T-helper 2 cell treated with Interferon-gamma antibody and Interleukin-4, amounts not matched to agents 100 ng/mL and 5 ng/mL, for 36 hours (primary cell): Measurements from ENCODE around the gene SHTN1. TPM values are rescaled to one million over a fixed set of nuclear protein-coding genes. Genes with fewer than 3 reads are reported as not detected.

Experiments used
- intact Hi-C: fragments of 100-400 bp; cut with micrococcal nuclease; formaldehyde crosslinking; loops from one replicate; pipeline ENCODE4 v1.15.1; 2023
- total RNA-seq: library from RNA; stranded (reverse); gene quantifications from 2 replicates; pipeline ENCODE4 v1.2.3, GENCODE V29; 2022

SHTN1 gene
- total RNA-seq, 1 donor from 2014 or later, result 0.32 TPM

DNA sequence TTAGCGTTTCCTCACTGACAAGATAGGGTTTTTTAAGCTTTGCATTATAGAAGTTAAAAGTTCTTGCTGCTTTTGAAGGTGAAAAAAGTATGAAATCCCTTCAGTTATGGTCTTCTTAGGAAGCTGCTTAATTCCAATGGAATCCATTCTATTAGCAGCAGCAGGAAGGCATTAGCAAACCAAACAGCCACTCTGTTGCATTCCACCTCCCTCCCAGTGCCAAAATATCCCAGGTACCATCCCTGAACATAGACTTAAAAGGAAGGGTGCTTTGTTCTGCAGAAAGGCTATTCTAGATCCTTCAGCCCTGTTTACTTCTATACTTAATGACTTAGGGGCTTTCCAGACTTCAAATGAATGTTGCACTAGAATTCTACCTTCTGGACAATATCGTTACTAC, 131.9 kb downstream of the SHTN1 start:
- intact Hi-C loops, result no loop called here

DNA sequence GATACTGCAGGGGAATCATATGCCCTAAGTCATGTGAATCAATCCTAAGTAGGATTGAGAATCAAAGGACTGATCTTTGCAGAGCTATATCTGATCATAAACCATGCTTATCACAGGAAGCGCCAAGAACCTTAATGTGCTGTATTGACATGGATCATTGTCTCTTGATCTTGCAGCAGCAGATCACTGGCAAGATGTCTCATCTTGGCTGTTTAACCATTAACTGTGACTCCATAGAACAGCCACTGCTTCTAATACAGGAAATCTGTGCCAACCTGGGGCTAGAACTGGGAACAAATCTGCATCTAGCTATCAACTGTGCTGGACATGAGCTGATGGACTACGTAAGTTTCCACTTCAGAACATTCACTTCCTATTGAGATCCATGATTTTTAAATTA, 134.0 kb downstream of the SHTN1 start:
- intact Hi-C loops, result no loop called here

DNA sequence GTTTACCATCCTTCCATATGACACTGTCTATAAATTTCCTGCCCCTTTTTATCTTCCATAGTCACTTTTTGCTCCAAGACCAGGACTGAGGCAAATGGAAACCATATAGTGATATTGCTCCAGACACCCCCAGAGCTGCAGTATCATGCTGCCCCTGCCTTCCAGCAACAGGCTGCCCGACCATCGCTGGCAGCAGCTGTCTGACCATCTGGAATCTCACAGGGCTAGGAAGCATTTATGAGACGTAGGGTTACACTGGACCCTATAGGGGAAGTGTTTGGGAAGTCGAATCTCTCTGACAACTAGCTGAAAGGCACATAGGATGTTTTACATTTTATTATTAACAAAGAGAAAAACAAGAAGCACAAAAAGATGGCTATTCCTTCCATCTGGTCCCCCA, 136.3 kb downstream of the SHTN1 start:
- intact Hi-C loops, result no loop called here

DNA sequence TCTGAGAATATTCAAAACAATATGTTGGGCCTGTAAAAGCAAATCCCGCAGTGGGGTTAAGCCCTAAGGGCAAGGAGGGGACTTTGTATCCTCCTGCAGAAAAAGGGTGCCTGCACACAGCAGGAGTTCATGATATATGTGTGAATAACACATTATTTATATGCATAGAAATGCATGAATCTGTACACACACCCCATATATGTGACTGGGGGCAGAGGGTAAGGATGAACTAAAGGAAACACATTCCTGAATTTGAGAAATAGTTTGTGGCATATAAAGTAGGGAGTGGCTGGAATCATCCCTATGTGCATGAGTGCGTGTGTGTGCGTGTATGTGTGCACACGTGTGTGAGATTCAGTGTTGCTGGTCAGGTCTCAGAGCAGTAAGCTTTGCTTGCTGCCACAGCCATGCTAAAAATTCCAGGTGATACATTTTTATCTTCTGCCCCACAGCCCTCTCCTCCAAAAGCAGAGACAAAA, 136.8 kb downstream of the SHTN1 start:
- intact Hi-C loops, result no loop called here

DNA sequence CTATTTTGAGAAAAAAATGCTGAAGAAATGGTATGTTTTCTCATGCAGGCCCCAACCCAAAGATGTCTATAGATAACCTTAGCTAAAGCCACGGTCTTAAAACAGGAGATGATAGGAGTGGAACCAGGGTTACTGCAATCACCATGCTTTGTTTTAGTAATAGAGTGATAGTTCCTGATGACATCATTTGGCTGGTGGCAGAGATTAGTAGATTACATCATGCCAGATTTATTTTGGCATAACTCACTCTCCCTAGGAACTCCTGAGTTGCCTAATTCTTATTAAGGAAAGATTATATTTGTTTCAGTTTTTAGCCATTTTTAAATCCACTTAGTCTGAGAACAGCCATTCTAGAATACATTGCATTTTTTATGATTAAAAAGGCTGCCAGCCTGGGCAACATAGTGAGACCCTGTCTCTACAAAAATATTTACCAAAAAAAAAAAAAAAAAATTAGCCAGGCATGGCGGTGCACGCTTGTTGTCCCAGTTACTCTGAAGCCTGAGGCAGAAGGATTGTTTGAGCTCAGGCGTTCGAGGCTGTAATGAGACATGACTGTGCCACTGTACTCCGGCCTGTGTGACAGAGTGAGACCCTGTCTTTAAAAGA, 137.9 kb downstream of the SHTN1 start:
- intact Hi-C loops, result no loop called here

DNA sequence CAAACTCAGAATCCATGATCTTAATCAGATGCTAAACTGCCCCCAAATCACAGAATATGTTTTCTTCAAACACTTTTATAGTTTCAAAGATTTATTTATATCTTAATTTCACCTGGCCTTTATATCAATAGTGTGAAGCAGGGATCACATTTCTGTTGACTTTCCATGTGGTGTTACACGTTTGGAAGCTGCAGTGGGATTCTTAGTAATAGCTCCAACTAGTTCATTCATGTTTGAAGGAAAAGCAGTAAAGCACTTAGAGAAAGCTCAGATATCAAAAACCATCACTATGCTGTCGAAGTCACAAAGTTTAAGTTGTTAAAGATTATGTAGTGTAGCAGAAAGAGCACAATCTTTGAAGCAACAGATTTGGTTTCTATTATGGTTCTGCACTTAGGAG, 138.9 kb downstream of the SHTN1 start:
- intact Hi-C loops, result no loop called here

DNA sequence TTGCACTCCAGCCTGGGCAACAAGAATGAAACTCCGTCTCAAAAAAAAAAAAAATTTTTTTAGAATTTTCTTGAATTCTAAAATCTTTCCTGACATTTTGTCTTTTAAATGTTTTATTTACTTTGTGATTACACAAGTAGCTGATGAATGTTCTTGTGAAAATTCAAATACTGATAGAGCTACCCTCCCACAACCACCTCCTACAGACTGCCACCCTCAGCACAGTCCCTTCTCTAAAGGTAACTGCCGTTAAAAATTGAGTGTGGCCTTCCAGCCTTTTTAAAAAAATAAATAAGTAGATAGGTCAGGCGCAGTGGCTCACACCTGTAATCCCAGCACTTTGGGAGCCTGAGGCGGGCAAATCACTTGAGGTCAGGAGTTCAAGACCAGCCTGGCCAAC, 140.6 kb downstream of the SHTN1 start:
- intact Hi-C loops, result no loop called here

DNA sequence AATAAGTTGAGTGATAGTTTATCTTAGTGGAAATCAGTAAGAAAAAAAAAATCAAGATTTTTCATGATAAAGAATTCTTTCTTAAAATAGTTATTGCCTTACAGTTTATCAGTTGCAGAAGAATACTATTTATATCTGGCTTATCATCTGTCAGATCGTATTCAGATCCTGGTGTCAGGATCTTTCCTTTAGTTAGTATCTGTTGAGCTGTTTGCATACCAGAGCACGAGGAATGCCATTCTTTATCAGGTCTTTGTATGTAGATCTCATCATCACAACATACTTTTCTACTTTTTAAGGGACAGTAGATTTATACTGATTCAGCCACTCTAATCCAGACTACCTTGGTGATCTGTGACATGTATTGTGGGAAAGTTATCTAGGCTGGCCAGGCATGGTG, 143.2 kb downstream of the SHTN1 start:
- intact Hi-C loops, result no loop called here

DNA sequence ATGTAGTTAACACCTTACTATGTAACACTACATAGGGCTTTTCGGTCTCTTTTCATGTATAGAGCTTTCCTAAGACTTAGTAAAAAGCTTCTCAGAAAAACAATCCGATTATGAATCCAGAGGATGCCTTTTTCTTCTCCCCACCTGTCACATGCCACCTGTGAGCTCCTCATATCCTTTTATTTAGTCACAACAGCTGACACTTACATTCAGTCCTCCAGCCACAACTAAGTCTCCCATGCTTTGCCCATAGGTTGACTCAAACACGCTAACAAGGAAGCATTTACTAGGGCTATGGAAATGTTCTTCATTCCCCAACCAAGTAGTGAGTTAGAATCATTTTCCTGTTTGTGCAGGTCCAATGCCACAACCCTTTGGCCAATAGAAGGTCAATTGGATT, 147.8 kb downstream of the SHTN1 start:
- intact Hi-C loops, result no loop called here

DNA sequence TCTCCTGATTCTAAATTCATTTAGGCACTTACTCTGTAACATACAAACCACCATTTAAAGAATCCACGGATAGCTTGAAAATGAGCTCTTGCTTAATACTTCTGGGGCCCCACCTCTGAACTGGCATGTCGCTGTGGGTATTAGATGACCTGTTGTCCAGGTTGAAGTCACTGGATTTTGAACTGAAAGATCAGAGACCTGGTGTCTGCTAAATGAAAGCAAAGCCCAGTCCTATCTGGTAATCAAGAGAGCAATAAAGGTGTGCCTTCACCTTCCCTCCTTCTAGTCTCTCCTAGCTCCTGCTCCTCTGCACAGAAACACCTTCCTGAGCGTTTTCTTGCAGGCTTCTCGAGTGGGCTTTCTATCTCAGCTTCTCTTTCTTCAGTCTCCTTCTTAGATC, 151.3 kb downstream of the SHTN1 start:
- intact Hi-C loops, result no loop called here

DNA sequence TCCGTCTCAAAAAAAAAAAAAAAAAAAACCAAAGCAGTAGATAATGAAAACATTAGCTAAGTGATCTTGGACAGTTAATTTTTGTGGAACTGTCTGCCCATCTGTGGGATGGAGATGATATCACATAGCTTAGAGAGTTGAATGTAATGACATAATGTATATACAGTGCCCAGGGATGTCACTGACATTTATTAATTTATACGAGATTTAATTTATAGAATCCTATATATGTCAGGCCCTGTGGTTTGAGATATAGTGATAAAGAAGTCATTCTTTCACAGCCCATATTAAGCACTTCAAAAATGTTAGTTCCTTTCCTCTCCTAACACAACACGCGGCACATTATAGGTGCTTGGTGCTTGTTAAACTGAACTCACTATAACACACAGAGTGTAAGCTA, 151.7 kb downstream of the SHTN1 start:
- intact Hi-C loops, result no loop called here

DNA sequence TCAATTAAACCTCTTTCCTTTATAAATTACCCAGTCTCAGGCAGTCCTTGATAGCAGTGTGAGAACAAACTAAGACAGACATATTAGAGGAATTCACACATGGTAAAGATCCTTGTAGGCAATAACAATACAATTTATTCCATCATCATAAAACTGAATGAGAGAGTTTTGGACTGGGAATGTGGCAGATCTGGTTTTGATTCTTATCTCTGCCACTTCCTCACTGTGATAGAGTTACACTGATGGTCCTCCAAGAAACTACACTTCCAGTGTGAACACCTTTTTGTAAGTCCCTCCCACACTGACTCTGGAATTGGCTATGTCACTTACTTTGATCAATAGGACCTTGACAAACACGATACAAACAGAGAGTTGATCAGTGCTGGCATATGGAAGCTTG, 152.7 kb downstream of the SHTN1 start:
- intact Hi-C loops, result no loop called here

DNA sequence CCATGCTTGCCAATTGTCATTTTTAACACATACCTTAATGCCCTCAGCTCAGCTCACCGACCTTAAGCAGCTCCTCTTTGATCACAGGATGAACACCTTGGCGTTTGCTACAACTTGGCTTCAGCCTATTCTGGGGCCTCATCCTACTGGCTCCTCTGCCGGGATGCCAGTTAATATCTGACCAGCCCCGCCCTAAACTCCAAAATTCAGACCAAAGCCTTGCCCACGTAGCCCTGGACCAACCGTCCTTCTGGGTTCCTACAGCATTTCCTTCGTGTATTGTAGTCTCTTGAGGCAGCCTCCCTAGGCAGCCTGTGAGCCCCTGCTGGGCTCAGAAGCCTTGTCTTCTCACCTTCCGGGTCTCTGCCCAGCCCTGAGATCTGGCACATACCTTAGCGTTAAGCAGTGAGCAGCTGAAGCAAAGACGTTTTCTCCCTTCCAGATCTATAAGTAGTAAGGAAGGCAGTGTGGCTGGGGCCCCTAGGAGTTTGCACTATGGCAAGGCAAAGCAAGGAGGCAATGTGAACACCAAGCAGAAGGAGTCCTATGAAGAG, 154.9 kb downstream of the SHTN1 start:
- intact Hi-C loops, result no loop called here

DNA sequence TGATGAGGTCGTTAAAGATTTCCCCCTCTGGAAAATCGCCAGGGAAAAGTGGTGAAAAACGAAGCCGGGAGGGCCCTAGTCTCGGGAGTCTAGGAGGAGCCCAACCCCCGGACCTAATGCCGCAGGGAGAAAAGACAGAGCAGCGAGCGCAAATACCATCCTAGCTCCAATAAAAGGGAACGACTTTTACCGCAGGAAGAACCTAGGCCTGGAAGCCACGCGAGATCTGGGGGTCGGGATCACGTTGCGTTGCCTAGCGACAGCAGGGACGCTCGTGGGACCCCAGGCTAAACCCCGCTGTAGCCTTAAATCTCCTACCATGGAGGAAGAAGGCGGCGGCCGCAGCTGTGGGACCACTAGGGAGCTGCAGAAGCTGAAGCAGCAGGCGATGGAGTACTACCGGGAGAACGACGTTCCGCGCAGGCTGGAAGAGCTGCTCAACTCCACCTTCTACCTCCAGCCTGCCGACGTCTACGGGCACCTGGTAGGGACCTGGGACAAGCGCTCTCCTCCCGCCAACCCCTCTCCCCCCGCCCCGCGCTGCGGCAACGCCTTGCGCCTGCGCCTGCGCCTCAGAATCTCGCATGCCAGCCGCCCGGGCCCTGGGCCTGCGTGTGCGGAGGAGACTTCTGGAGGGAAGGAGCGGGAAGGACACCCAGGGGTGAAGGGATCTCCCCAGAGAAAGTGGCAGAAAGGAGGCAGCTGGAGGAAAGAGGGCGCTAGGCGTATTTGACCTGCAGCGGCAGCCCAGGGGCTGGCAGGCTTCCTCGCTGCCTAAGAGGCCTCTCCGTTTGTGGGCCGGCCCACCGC, 155.5 kb downstream of the SHTN1 start, which contains the start of gene ENO4:
ENO4 (plus strand) TSS at position 252 of the 810 bp plus-strand sequence; CDS start at position 320, 68 bp downstream.
- intact Hi-C loops, result no loop called here

DNA sequence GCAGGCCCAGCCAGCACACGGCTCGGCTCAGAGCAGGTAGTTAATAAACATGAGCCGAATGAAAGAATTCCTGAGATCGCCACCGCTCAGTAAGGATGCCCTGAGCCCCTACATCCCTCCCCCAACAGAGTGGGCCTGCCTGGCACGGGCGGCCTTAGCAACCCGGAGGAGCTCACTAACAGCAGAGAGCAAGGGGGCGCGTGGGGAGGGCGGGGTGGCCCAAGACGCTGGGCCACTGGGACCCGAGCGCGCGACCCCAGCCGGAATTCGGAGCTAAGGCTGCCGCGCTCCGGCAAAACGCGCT, 156.1 kb downstream of the SHTN1 start:
- intact Hi-C loops, result no loop called here

DNA sequence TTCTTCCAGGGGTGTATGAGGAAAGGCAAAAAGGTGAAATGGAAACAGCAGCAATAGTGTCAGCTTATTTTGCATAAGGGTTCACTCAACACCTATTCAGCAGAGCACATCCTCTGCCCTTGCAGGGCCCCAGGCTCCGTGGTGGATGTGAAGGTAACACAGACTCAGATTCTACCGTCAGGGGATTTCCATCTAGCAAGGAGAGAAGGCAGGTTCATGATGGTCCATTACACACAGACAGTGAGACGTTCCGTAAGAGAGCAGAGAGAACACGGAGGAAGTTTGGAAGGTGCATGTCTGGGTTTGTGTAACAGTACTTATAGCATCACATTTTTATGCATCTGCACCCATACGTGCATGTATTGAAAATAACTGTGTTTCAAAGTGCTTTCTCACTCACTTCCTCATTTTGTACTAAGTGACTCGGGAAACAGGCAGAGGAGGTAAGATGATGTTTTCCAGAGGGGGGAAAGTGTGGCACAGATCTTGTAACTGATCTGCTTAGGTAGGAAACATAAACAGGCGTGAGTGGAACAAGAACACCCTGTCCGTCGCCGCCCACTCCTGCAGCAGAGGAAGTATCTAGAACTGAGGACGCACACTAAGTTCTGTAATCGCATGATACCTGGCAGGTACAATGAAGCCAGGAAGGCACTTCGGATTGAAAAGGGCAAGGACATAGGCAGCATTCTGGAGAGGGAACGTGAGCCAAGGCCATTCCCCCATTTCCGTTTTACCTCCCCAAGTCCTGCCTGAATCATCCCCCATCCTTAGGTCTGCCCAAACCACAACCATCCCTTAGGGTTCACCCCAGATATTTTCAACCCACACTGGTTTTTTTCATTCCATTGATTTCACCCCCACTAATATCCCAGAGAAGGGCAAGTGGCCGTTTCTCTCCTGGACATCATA, 156.7 kb downstream of the SHTN1 start:
- intact Hi-C loops, result no loop called here

DNA sequence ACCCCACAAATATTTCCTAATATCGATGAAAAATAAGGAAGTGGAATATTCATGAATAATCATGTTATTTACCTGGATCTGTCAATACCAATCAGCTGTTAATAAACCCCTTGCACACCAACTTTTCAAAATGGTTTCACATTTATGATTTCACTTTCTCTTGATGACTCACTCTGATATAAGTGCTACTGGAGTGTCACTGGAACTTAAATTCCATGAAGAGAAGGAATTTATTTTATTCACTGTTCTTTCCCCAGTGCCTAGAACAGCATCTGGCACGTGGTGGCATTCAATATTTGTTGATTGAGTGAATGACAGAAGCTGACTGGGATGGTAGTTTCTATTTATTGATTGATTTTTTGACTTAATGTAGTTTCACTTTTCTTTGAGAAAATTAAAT, 159.2 kb downstream of the SHTN1 start:
- intact Hi-C loops, result no loop called here

DNA sequence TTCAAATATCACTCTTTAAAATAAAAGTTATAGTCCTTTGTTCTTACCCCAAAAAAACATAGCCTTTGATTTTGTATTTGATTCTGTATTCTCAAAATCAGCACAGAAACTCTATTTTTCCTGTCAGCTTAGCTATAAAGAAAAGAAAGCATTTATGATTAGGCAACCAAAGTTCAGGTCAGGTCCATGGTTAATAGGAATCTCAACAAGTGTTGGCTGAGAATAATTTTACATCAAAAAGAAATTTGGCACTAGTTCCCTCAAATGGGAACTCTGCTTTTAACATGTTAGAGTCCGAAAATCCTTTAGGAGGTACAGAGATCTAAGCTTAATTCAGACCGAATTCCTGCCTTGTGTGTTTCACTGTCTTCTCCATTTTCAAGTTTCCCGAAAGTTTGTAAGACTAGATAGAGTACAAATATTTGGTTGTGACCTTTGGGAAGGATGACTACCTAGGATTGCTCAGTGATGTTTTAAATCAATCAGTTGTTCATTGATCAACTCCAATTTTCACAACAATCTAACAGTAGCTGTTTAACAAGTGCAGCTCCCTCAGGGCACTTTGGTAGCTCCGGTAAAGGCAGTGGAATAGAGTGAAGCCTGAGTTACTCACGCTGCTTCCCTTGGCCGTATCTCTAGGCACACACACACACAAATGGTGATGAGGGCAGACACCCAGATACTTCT, 164.5 kb downstream of the SHTN1 start:
- intact Hi-C loops, result no loop called here

DNA sequence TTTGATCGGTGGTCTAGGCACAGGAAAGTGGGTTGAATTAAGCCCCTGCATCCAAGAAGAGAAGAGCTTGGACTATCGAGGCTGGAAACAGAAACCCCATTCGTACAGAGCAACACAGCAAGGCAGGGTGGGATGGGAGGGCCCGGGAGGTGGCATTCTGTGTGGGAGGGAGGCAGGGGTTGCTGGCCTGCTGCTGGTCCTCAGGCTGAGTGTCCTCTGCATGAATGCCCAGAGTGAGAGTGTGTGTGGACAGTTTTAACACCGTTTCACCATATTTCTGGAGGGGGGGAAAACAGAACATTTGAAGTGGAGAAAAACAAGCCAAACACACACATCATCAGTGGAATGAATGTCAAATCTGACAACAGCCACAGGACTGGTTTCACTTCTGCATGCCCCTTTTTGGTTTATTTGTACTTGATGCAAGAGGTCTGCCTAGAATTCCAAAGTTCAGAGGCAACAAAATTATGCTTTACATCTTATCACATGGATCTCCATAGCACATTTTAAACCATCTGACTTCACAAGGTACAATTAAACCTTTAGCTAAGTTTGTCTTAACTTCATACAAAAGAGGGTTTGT, 166.8 kb downstream of the SHTN1 start:
- intact Hi-C loops, result no loop called here

DNA sequence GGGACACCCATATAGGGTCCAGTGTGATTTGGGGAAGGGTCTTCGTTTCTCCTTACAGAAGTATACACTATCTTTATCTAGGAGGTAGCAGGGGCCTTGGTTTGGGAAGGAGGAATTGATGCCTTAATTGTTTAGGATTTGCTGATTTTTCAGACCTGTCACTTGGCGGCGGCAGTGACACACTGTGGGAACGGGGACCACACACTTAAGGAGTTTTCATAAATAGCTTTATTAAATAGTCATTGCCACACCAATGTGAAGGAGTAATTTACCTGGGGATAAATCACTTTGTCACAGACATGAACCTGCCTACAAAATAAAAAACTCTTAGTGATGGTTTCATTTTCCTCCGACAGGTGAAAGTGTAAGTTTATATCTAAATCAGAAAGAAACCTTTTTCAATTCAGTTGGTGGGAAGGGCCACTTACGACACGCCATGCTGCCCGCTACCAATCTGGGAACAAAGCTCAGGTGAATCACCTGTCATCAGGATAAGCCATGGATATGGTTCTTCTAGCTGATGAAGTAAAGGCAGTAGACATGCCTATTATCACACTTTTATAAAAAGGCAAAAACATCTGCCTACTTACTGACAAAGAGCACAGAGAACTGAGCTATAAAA, 168.0 kb downstream of the SHTN1 start:
- intact Hi-C loops, result no loop called here
